Upper lobe of left lung (tissue), 4 donors: ENCODE measurements around the gene KL.

Source experiments
- CTCF ChIP-seq, 6 experiments: fragments of 450-650 bp in 4 of 6; fragments of 200-600 bp in 2 of 6; sonication (generic) in 2 of 6; IDR thresholded peaks; one replicate each; pipeline ENCODE4 v1.5.1; 2016 to 2019; ENCODE audit warnings: antibody characterized with exemption in 6 of 6
- EP300 ChIP-seq, 4 donors: sonication (generic); formaldehyde crosslinking; IDR thresholded peaks; one replicate each; pipeline ENCODE4 v1.5.1; 2017; ENCODE audit warnings: antibody characterized with exemption in 4 of 4, control low read depth in 2 of 4
- POLR2A ChIP-seq, 4 donors: fragments of 450-650 bp; IDR thresholded peaks; one replicate each; pipeline ENCODE4 v1.5.1; 2016 to 2017; ENCODE audit warnings: antibody characterized with exemption in 4 of 4, mild to moderate bottlenecking in 2 of 4
- POLR2AphosphoS5 ChIP-seq, 2 donors: sonication (generic); formaldehyde crosslinking; IDR thresholded peaks; one replicate each; pipeline ENCODE4 v1.5.1; 2017; ENCODE audit warnings: antibody characterized with exemption in 2 of 2

DNA sequence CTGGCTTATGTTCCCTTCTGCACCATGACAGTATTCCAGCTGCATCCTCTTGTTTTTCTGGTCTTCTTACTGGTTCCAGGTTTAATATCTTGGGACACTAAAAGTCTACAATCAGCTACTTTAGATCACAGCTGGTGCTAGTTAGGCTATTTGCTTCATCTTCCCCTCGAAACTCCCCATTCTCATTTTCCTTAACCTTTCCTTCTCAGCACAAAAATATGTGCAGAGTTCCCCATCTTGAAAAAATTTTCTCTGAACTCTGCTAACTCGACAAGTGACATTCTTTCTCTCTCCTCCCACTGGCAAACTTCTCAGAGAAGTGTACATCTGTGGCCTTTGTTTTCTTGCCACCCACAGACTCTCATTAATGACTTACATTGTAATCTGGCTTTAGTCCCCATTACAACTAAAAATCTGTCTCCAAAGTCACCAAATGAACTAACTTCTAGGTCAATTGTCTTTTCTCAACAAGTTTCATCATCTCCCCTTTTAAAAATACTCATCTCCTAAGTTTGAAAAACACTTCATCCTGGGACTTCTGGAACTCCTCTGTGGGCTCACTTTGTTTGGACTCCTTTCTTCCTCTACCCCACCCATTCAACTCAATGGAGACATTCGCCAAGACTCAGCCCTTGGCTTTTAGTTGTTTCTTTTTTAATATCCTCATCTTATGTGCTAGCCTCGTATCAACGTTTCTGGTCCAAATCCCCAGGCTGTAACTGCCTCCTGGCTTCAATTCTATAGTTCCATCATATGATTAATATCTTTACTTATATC lies 7.1 kb upstream of the KL start:
- TF ChIP-seq CTCF (IDR thresholded peaks at IDR 0.05) (no peak), POLR2AphosphoS5 (IDR thresholded peaks at IDR 0.05) (no peak), POLR2A (IDR thresholded peaks at IDR 0.05) (no peak), EP300 (IDR thresholded peaks at IDR 0.05) (no peak)
